HL-60 (cell line): ENCODE results near the gene OR2A12.

Experiments
- DNase-seq, 2 experiments: peaks; one replicate each; pipeline ENCODE4 v3.0.0-alpha.2; 2010 to 2020; ENCODE audit warnings: low read depth in 1 of 2, low spot score in 1 of 2
- H3K27ac ChIP-seq: fragments of 250-450 bp; sonication (Bioruptor Pico); replicated peaks from 2 replicates; pipeline ENCODE4 v1.5.1; 2020; ENCODE audit warnings: mild to moderate bottlenecking, moderate library complexity
- H3K27me3 ChIP-seq: fragments of 250-450 bp; sonication (Bioruptor Pico); 2 replicates; pipeline ENCODE4 v1.5.1; 2021; ENCODE audit warnings: mild to moderate bottlenecking, moderate library complexity; ENCODE audit not compliant: insufficient read depth, poor library complexity, severe bottlenecking
- H3K4me3 ChIP-seq: replicated peaks from 2 replicates; pipeline ENCODE4 v1.5.1; 2011; ENCODE audit warnings: mild to moderate bottlenecking, control low read depth, low read length; ENCODE audit not compliant: insufficient read depth
- CTCF ChIP-seq: IDR thresholded peaks from one replicate; pipeline ENCODE4 v1.5.1; 2011; ENCODE audit warnings: low read length, control low read depth, inconsistent platforms; ENCODE audit not compliant: insufficient read depth
- GABPA ChIP-seq: IDR thresholded peaks from 2 replicates; pipeline ENCODE4 v1.6.1; 2012; ENCODE audit warnings: low read depth
- POLR2AphosphoS5 ChIP-seq: IDR thresholded peaks from 2 replicates; pipeline ENCODE4 v1.6.1; 2012; ENCODE audit warnings: low read depth
- REST ChIP-seq: IDR thresholded peaks from 2 replicates; pipeline ENCODE4 v1.6.1; 2012; ENCODE audit warnings: low read depth; ENCODE audit not compliant: insufficient replicate concordance
- SPI1 ChIP-seq: IDR thresholded peaks from 2 replicates; pipeline ENCODE4 v1.6.1; 2012; ENCODE audit warnings: low read depth, mild to moderate bottlenecking, borderline replicate concordance

The OR2A12 gene

GRCh38 chr7:144144426-144144825 lies 58.3 kb downstream of the OR2A12 start:
- no peak overlapping the region for H3K27ac ChIP-seq
- DNase-seq: no peak
- no peaks in the 10 kb centered on the region for H3K27me3 ChIP-seq
- TF ChIP-seq SPI1 (no peak), POLR2AphosphoS5 (no peak)
- H3K4me3 ChIP-seq: no peak overlapping the region

GRCh38 chr7:144148224-144148827 lies 62.2 kb downstream of the OR2A12 start:
- no peaks in the 10 kb centered on the region for H3K27me3 ChIP-seq
- no peak for DNase-seq
- TF ChIP-seq POLR2AphosphoS5 (no peak), SPI1 (no peak), REST (no peak), CTCF (no peak), GABPA (no peak)
- H3K4me3 ChIP-seq: no peak overlapping the region
- no peak overlapping the region for H3K27ac ChIP-seq
